ENCODE data around the gene SGO1.

SGO1 gene

GRCh38 chr3:20121088-20121487, 64.9 kb downstream of the SGO1 start:
- no peak for ATAC-seq (replicated peaks; ENCODE audit: extremely low read depth, poor library complexity, severe bottlenecking)
- no peak for DNase-seq (ENCODE audit: low spot score in 2 of 2)
- Mint-ChIP-seq H3K9me3 (no peaks in the 10 kb centered on the region), H3K27me3 (no peaks in the 10 kb centered on the region), H3K4me1 (peaks cover 12% of the 10 kb centered on the region), H3K27ac (ENCODE audit: low read depth) (no peak overlapping the region), H3K36me3 (ENCODE audit: insufficient read depth) (peaks cover 54% of the 10 kb centered on the region), H3K4me3 (no peak overlapping the region)

Data from central memory CD8-positive, alpha-beta T cell (primary cell).